HG03520 (cell line): Measurements from ENCODE around the gene MAPK8IP2.

Experiments
- ATAC-seq: cut with Tn5 transposase; IDR thresholded peaks from one replicate; pipeline ENCODE4 v1.9.1; 2021; ENCODE audit warnings: mild to moderate bottlenecking, moderate library complexity; ENCODE audit not compliant: unreplicated experiment

Gene MAPK8IP2

DNA sequence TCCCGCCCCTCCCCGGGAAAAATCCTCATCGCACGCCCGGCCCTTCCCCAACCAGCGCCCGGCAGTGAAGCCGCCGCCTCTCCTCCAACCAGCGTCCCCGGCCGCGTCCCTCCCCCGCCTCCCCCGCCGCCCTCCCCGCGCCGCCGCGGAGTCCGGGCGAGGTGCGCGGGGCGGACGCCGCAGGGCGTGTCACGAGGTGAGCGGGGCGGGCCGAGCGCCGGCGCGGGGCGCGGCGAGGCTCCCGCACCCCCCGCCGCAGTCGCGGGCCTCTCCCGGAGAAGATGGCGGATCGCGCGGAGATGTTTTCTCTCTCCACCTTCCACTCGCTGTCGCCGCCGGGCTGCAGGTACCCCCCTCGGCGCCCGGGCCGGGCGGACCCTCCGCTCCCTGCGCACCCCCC lies at the start of gene MAPK8IP2:
TSS of gene MAPK8IP2 (plus strand) at position 256 of the 400 bp plus-strand sequence. CDS start at position 282, 26 bp downstream.
- ATAC-seq: no peak

DNA sequence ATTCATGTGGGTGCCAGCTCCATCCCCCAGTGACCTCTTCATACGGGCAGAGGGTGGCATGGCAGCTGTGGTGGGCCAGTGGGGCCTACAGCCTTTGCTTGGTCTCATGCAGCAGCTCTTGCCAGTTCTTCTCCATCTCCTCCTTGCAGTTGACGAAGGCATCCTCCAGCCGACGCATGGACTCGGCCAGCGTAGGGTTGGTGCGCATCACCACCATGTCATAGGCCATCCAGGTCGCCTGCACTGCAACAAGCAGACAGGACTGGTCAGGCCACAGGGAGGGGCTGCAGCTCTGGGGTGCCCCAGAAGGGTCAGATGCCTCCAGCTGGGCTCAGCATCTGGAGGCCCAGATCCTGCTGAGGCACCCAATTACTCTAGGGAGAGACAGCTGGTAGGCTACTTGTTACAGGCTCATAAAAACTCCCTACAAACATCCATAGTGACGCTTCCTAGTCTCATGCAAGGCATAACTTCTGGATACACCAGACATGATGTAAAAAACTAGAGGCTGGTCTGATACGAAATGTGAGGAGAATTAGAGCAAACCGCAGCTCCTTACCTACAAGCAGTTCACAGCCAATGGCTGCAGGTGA lies 49.3 kb upstream of the MAPK8IP2 start:
- ATAC-seq: no peak

DNA sequence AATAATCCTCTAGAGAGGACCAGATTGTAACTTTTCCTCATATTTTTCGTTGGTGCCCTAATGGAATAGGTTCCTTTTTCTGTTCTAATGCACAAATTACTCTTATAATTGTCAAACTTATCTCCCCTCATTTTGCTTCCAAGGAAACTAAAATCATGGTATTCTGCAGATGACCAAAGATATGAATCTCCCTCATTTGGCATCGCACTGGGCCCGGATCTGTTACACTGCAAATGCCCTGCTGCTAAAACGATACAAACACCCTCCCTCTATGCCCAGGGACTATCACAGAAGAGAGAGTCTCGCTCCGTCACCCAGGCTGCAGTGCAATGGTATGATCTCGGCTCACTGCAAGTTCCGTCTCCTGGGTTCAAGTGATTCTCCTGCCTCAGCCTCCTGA lies 47.3 kb upstream of the MAPK8IP2 start:
- ATAC-seq: no peak

DNA sequence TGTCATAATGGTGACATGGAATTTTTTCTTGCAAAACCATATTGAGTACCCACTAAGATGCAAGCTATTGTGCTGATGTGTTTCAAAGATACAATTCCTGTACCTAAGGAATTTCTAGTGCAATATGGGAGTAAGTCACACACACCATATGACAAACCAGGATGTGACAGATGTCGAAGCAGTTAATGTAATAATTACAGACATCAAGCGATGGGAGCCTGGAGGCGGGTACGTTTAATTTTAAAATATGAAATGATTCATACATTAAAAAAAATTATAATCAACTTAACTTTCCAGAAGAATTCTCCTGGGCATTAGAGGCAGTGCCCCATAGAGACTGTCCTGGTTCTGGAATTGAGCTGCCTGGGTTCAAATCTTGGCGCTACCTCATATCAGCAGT lies 43.9 kb upstream of the MAPK8IP2 start:
- no peak for ATAC-seq

DNA sequence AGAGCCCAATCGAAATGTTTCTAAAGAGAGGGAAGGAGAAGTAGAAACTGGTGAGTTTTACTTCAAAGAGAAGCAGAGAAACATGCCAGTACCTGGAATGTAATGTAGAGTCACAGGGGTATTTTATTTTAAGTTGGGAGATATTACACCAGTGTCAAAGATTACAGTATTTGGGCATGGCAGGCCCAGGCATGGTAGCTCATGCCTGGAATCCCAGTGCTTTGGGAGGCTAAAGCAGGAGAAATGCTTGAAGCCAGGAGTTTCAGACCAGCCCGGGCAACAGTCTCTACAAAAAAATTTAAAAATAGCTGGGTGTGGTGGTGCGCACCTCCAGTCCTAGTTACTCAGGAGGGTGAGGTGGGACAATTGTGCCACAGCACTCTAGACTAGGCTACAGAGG lies 40.6 kb upstream of the MAPK8IP2 start:
- ATAC-seq: no peak

DNA sequence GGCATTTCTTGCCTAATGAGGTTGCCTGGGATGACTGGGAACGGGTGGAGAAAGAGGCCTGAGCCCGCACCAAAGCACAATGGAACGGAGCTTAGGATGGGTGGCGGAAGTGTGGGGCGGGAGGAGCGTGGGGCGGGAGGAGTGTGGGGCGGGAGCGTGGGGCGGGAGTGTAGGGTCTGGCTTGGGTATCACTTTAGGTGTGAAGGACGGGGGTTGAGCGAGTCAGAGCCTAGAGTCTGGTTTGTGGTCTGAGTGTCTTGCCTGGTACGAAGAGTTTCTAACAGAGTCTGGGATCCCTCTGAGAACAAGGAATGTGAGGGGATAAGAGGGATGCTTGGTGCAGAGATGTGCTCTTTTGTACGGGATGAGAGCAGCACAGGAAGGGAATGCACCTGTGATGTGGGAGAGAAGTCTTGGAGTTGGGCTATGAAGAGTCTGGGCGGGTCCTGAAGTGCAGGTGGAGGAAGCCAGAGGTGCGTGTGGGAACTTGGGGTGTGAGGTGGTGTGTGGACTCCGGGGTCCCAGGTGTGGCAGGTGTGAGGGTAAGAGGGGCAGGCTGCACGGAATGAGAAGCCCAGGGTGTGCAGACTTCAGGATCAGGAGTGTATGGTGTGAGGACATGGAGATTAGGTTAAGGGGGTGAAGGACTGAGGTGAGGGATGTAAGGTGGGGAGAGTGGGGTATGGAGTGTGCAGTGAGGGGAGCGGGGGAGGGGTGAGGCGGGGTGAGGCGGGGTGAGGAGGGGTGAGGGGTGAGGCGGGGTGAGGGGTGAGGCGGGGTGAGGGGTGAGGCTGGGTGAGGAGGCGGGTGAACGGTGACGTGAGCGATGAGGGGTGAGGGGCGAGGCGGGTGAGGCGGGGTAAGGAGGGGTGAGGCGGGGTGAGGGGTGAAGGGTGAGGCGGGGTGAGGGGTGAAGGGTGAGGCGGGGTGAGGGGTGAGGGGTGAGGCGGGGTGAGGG lies 38.9 kb upstream of the MAPK8IP2 start:
- ATAC-seq: no peak

DNA sequence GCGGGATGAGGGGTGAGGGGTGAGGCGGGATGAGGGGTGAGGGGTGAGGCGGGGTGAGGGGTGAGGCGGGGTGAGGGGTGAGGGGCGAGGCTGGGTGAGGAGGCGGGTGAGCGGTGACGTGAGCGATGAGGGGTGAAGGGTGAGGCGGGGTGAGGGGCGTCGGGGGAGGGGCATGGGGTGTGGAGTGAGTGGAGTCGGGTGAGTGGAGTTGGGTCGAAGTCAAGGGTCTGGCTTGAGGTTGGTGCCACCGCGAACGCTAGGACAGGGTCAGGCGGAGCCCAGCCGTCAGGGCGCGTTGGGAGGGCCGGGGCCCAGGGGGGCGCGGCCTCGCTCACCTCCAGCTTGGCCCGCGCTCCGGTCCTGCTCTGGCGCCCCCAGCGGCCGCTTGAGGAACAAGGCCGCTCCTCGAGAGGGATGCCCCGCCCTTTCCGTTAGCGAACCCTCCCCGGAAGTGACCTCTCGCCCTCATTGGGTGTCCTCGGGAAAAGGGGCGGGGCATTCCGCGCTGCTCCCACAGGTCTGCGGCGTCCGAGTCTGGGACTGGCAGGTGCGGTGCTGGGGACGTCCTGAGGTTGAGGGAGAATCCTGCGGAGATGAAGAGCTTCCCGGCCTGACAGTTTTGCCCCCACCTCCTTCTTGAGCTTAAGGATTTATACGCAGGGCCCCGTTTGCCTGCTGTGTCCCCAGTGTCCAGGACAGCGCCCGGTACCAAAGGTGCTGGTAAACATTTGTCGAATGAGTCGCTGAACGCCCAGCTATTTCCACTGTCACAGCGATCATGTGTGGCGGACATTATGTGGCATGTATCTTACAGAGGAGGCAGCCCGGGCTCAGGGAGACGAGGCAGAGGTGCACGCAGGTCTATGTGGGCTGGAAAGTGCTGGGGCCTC lies 37.8 kb upstream of the MAPK8IP2 start, which contains the start of gene SYCE3:
TSS of gene SYCE3 (minus strand) at position 397 of the 890 bp plus-strand sequence. CDS start 6,514 bp downstream, outside the sequence.
- peak; percentile 91 for ATAC-seq

DNA sequence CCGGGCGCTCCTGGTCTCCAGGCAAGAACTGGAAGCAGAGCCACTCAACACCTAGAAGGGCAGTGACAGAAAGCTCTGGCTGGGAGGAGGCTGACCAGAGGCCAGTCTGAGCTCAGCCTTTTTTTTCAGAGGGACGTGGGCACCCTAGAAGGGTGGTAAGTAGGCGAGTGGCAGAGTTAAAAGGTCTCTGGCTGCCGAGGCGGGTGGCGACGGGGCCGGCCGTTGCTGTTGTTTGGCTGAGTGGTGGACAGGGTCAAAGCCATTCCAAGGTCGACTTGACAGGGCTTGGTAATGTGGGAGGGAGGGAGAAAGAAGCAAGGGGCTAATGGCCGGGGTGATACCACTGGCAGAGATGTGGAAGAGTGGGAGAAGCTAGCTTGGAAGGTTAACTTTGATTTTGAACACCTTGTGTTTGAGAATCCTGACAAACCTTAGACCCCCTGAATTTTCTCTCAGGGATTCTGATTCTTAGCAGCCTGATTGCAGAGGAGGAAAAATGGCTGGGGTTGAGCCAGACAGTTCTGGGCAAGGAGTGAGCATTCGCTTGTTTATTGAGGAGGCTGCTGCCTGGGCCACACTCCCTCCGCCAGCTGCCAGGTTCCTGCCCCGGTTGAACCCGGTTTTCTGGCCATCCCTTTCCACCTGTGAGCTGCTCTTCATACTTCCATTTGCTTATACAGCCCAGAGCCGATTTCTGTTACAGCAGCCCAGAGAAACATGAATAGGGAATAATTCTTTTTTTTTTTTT lies 37.0 kb upstream of the MAPK8IP2 start:
- no peak for ATAC-seq

DNA sequence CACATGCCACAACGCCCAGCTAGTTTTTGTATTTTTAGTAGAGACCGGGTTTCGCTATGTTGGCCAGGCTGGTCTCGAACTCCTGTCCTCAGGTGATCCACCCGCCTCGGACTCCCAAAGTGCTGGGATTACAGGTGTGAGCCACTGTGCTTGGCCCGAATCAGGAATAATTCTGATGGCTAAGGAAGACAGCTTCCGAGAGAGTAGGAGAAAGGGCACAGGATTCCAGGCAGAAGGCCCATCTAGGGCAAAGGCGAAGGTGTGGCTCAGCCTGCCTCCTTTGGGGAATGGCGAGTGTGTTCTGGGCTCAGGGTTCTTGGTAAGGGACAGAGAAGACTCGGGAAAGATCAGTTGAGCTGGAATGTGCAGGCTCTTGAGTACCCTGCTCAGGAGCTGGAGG lies 36.3 kb upstream of the MAPK8IP2 start:
- no peak for ATAC-seq

DNA sequence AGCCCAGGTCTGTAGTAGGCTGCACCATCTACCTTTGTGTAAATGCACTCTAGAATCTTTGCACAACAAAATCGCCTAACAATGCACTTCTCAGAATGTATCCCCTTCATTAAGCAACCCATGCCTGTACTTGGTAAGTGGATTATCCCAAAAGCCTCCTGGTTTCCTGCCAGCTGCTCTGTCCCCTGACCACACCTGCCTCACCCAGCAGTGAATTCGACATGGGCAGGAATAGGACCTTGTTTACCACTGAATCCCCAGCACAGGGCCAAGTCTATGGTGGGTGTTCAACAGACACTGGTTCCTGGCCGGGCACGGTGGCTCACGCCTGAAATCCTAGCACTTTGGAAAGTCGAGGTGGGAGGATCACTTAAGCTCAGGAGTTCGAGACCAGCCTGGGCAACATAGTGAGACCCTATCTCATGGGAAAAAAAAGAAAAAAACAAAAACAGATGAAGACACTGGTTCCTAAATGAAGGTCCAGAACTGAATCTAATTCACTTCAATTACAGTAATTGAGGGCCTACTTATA lies 32.8 kb upstream of the MAPK8IP2 start:
- no peak for ATAC-seq

DNA sequence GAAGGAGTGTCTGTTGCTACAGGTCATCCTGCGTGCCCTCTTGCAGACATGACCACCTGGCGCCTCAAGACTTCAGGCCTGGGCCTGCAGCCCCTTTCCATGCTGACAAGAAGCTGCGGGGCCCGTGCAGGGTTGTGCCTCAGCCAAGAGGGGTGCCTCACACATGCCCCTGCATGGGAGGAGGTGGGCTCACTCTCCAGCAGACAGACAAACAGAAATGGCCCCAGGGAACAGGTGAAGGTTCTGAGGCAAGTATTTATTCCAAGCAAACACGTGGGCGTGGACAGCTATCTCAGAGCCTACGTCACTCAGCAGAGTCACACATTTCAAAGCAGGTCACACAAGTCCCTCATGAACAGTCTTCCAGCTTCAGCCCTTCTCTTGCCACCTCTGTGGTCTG lies 32.0 kb upstream of the MAPK8IP2 start:
- no peak for ATAC-seq

DNA sequence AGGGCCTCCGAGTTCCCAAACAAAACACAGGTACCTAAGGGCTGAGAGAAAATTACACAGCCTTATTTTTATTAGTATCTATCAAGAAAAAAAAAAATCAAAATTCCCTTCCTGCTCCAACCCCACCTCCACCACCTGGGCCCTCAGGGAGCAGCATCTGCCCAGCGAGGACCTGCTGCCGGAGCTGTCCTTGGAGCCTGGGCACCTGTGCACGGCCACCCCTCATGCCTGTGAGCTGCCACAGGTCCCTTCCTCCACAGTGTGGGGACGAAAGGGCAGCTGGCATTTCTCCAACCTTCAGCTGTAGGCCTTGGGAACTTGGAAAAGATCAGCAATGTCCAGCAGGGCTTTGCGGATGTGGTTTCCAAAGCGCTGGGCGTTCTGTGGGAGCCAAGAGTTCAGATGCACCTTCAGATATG lies 31.5 kb upstream of the MAPK8IP2 start:
- ATAC-seq: no peak

DNA sequence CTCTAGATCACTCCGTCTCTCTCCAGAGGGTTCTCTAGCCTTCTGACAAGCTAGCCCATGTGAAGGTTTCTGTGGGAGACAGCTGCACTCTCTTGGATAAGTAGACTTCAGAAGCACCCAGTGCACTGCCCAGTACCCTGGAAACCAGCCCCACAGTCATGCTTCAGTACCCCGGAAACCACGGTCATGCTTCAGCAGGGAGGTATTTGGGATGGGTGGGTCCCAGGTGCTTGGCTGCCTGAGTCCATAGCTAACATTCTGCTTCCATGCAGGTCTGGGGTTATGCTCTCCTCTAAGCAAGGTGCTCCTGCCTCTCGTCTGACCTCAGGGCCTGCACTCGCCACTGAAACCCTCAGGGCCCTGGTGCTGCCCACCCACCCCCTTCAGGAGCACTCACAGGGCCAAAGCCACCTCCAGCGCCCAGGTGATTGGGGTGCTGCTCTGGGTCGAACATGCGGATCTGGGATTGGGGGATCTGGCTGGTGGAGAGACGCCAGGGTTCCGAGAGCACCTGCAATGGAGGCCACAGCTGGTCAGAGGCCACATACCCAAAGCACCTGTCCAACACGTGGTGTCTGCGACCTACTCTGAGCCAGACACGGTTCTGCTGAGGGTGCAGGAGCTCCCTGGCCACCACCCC lies 30.6 kb upstream of the MAPK8IP2 start:
- no peak for ATAC-seq

DNA sequence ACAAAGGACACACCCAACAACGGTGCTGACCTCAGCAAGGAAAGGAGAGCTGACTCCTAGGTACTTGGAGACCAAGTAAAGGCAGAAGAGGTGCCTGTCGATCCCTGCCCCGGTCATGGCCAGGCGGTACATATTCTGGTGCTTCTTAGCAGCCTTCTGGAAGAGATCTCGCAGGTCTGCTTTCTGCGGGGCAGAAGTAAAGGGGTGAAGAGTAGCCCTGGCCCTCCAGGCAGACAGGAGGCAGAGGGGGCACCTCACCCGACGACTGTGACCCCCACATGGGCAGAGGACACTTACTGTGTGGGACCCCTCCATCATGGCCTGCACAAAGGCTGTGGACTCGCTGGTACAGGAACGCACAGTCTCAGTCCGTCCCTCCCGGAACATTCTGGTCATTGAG lies 29.7 kb upstream of the MAPK8IP2 start:
- ATAC-seq: no peak

DNA sequence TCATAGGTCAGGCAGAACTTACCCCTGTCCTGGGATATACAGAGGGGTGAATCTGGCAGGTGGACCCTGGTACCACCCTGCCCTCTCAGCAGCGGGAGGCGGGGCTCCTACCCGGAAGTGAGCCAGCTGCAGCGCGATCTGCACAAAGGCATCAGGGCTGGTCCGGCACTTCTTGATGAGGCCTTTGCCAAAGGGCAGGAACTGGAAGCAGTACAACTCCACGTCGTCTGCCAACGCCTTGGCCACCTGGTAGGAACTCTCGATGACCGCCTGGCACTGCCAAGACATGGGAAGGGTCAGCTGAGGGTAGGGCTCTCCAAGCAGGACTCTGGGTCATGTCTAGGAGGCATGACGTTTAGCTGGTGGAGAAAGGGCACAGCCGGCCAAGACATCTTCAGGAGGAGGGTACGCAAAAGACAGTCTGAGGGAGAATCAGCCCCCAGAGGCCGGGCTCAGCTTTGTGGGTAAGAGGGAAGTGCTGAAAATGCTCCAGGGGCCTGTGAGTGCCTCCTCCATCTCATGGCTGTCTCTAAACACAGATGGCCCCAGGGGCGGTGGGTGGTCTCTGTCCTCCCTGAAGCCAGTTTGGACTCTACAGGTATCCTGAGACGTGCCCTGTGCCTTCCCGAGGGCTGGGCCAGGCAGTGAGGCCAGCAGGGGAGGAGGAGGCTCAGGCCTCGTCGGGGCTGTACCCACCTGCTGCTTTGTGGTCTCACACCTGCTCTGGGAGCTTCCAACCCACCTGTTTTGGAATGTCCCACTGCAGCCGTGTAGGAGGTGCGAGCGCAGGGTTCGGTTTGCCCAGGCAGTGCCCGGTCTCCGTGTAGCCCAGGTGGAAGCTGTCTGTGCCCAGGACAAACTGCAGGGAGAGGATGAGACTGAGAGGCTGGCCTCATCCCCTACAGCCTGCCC lies 29.1 kb upstream of the MAPK8IP2 start:
- ATAC-seq: no peak

DNA sequence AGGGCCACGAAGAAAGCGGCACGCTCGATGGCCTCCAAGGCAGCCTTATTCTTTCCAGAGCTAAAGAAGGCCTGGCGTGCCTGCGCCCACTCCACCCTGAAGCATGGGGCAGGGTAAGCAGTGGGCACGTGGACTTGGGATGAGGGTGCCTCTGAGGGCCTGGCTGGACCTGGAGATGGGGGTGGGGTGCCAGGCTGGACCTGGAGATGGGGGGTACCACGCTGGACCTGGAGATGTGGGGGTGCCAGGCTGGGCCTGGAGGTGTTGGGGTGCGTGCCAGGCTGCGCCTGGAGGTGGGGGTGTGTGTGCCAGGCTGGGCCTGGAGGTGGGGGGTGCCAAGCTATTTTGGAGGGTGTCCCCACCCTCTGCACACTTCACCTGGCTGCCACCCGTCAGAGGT lies 27.6 kb upstream of the MAPK8IP2 start:
- ATAC-seq: no peak

DNA sequence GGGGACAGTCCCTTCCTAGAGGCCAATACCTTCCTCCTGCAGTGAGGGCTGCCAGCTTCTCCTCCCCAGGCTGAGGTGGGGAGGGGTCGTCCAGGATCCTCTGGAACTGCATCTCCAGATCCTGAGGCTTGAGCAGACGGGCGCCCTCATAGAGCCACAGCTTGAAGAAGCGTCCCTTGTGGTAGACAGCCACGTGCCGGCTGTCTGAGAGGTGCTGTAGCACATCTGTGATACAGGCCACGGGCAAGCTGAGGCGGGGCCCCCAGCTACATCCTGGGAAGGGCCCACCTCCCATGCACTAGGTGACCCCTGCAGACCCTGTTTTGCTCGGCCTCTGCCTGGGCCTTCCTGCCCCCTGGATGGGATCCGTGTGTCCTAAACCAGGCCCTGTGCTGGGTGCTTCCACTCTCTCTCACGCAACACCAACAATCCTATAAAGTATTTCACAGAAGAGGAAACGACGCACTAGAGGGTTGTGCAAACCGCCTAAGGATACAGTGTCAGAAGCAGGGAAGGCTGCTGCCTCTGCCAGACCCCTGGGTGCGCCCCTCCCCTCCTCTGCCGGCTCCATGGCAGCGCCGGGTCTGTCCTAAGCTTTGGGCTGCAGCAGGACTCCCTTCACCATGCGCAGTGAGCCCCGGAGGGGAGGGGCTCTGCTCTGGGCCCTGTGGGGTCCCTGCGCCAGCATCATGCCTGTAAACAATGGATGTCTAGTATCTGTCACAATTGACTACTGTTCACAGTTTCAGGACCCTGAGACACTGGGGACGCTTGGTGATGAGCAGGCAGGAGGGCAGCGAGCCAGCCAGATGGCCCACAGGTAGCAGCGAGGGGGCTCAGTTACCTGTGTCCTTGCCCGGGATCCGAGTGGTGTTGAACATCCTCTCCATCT lies 26.9 kb upstream of the MAPK8IP2 start:
- ATAC-seq: no peak

DNA sequence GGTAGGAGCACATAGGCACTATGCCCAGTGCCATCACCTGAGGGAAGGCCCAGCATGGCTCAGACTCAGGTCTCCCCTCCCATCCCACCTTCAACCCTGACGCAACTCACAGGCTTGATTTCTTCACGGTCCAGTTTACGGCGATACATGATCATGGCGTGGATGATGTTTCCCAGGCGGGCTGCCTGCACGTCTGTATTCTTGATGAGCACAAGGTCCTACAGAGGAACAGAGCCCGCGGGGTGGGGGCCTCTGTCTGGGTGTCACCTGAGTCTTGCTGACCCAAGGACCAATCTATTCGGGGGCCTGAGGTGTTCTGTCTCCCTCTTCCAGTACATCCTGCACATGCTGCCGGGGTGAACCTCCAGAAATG lies 26.2 kb upstream of the MAPK8IP2 start:
- ATAC-seq: no peak
